Loucy (cell line): ENCODE measurements around the gene AHDC1.
A peak's percentile ranks its signal among the peaks of the same experiment; 100 is the strongest.

Source experiments
- H2AFZ ChIP-seq: fragments of 200-600 bp; sonication (generic); 2 replicates; pipeline ENCODE4 v1.6.0; 2016; ENCODE audit warnings: antibody characterized with exemption, mild to moderate bottlenecking, low read length, moderate library complexity
- H3F3A ChIP-seq: fragments of 200-600 bp; 2 replicates; pipeline ENCODE4 v1.6.0; 2016; ENCODE audit warnings: antibody characterized with exemption, low read depth, mild to moderate bottlenecking
- H3K27me3 ChIP-seq: fragments of 200-600 bp; sonication (generic); 2 replicates; pipeline ENCODE4 v1.6.1; 2014; ENCODE audit warnings: low read length, mild to moderate bottlenecking; ENCODE audit not compliant: insufficient read depth, poor library complexity, severe bottlenecking
- H3K36me3 ChIP-seq: fragments of 200-600 bp; sonication (generic); 2 replicates; pipeline ENCODE4 v1.6.1; 2016; ENCODE audit warnings: low read length; ENCODE audit not compliant: insufficient read depth
- H3K4me1 ChIP-seq: fragments of 200-600 bp; sonication (generic); 2 replicates; pipeline ENCODE4 v1.5.1; 2014; ENCODE audit warnings: low read length, mild to moderate bottlenecking; ENCODE audit not compliant: insufficient read depth, poor library complexity, severe bottlenecking
- H3K4me2 ChIP-seq: fragments of 200-600 bp; sonication (generic); 2 replicates; pipeline ENCODE4 v1.6.0; 2014; ENCODE audit warnings: antibody characterized with exemption, low read length, low read depth, mild to moderate bottlenecking; ENCODE audit not compliant: poor library complexity, severe bottlenecking
- H3K4me3 ChIP-seq: fragments of 200-600 bp; sonication (generic); 2 replicates; pipeline ENCODE4 v1.5.1; 2014; ENCODE audit warnings: low read length, mild to moderate bottlenecking, mixed read lengths; ENCODE audit not compliant: poor library complexity, severe bottlenecking
- H3K79me2 ChIP-seq: fragments of 200-600 bp; sonication (generic); 2 replicates; pipeline ENCODE4 v1.6.1; 2014; ENCODE audit warnings: low read length; ENCODE audit not compliant: insufficient read depth
- H3K9ac ChIP-seq: fragments of 200-600 bp; sonication (generic); 2 replicates; pipeline ENCODE4 v1.6.0; 2014; ENCODE audit warnings: mild to moderate bottlenecking, low read depth, low read length, moderate library complexity; ENCODE audit not compliant: poor library complexity, severe bottlenecking
- H3K9me2 ChIP-seq: fragments of 200-600 bp; sonication (generic); replicated peaks from 2 replicates; pipeline ENCODE4 v1.6.1; 2016; ENCODE audit warnings: low read depth, low read length, mixed read lengths
- H3K9me3 ChIP-seq: fragments of 200-600 bp; sonication (generic); 2 replicates; pipeline ENCODE4 v1.6.1; 2014; ENCODE audit warnings: mild to moderate bottlenecking, antibody characterized with exemption, low read length, low read depth; ENCODE audit not compliant: insufficient read depth
- H4K20me1 ChIP-seq: fragments of 200-600 bp; sonication (generic); 2 replicates; pipeline ENCODE4 v1.6.0; 2014; ENCODE audit warnings: antibody characterized with exemption, low read length, mild to moderate bottlenecking; ENCODE audit not compliant: insufficient read depth, poor library complexity, severe bottlenecking
- CTCF ChIP-seq: fragments of 200-600 bp; sonication (generic); conservative IDR thresholded peaks from 2 replicates; pipeline ENCODE4 v1.5.1; 2014; ENCODE audit warnings: mild to moderate bottlenecking, antibody characterized with exemption, low read length
- EZH2phosphoT487 ChIP-seq: fragments of 200-600 bp; IDR thresholded peaks from 2 replicates; pipeline ENCODE4 v1.6.1; 2018; ENCODE audit warnings: antibody characterized with exemption, mild to moderate bottlenecking, moderate library complexity, borderline replicate concordance

The AHDC1 gene

GRCh38 chr1:27572679-27573426 is 31.1 kb downstream of the AHDC1 start:
- no peak for TF ChIP-seq CTCF
- no peak for TF ChIP-seq EZH2phosphoT487
- Histone ChIP-seq H3K79me2 (peaks cover 96% of the 10 kb centered on the region), H3K36me3 (peaks cover 5% of the 10 kb centered on the region; the same call in 1 of the 2 replicates), H3K9me3 (no peaks in the 10 kb centered on the region), H3F3A (no peaks in the 10 kb centered on the region), H3K27me3 (no peaks in the 10 kb centered on the region), H3K4me2 (peak overlapping the region; percentile 25), H2AFZ (no peak overlapping the region), H4K20me1 (peaks cover 88% of the 10 kb centered on the region), H3K9me2 (no peaks in the 10 kb centered on the region), H3K4me1 (peaks cover 54% of the 10 kb centered on the region), H3K9ac (peak overlapping the region; percentile 15), H3K4me3 (no peak overlapping the region)

- H4K20me1 ChIP-seq, result peaks cover 82% of the 10 kb centered on the region
- no peaks in the 10 kb centered on the region for H3F3A ChIP-seq
- H3K4me3 ChIP-seq, result no peak overlapping the region
- H3K27me3 ChIP-seq, result no peaks in the 10 kb centered on the region
- TF ChIP-seq CTCF (no peak), EZH2phosphoT487 (no peak)
- H3K36me3 ChIP-seq, result peaks cover 5% of the 10 kb centered on the region; the same call in 1 of the 2 replicates
- no peak overlapping the region for H3K9ac ChIP-seq
- H3K9me2 ChIP-seq, result no peaks in the 10 kb centered on the region
- no peak overlapping the region for H2AFZ ChIP-seq
- no peaks in the 10 kb centered on the region for H3K9me3 ChIP-seq
- peaks cover 96% of the 10 kb centered on the region for H3K79me2 ChIP-seq
- peak overlapping the region; percentile 25 for H3K4me2 ChIP-seq
- peaks cover 48% of the 10 kb centered on the region for H3K4me1 ChIP-seq
Observed at GRCh38 chr1:27572019-27572678, 31.8 kb downstream of the AHDC1 start.

- H3K27me3 ChIP-seq, result no peaks in the 10 kb centered on the region
- H3K4me2 ChIP-seq, result peak overlapping the region; percentile 25
- no peak overlapping the region for H2AFZ ChIP-seq
- no peaks in the 10 kb centered on the region for H3K9me3 ChIP-seq
- H3K36me3 ChIP-seq, result peaks cover 5% of the 10 kb centered on the region; the same call in 1 of the 2 replicates
- H3K9ac ChIP-seq, result no peak overlapping the region
- peaks cover 96% of the 10 kb centered on the region for H3K79me2 ChIP-seq
- no peak for TF ChIP-seq EZH2phosphoT487
- no peak for TF ChIP-seq CTCF
- H4K20me1 ChIP-seq, result peaks cover 76% of the 10 kb centered on the region
- H3K4me3 ChIP-seq, result no peak overlapping the region
- H3F3A ChIP-seq, result no peaks in the 10 kb centered on the region
- H3K4me1 ChIP-seq, result peaks cover 42% of the 10 kb centered on the region
- no peaks in the 10 kb centered on the region for H3K9me2 ChIP-seq
Observed at GRCh38 chr1:27571439-27572018, 32.4 kb downstream of the AHDC1 start.
